Sigmoid colon (tissue), 7 donors: ENCODE measurements around the gene NPLOC4. TPM values are rescaled to one million over a fixed set of nuclear protein-coding genes. Genes with fewer than 3 reads are reported as not detected.

Source experiments
- DNase-seq: peaks from one replicate; pipeline ENCODE4 v3.0.0-alpha.2; 2019
- H3K27ac ChIP-seq, 4 donors: fragments of 200-600 bp; sonication (generic); one replicate each; pipeline ENCODE4 v1.5.1; 2016 to 2019; ENCODE audit warnings: mild to moderate bottlenecking in 1 of 4
- H3K27me3 ChIP-seq, 3 donors: fragments of 200-600 bp; sonication (generic); one replicate each; pipeline ENCODE4 v1.5.1; 2019; ENCODE audit warnings: mild to moderate bottlenecking in 1 of 3
- H3K36me3 ChIP-seq, 4 donors: fragments of 200-600 bp; sonication (generic); one replicate each; pipeline ENCODE4 v1.5.1; 2016 to 2019
- H3K4me1 ChIP-seq, 4 donors: fragments of 200-600 bp; sonication (generic); one replicate each; pipeline ENCODE4 v1.5.1; 2017 to 2019
- H3K4me3 ChIP-seq, 4 donors: fragments of 200-600 bp; sonication (generic); one replicate each; pipeline ENCODE4 v1.5.1; 2017 to 2019; ENCODE audit warnings: mild to moderate bottlenecking in 2 of 4, moderate library complexity in 1 of 4
- H3K9me3 ChIP-seq, 4 donors: fragments of 200-600 bp in 3 of 4; sonication (generic) in 3 of 4; one replicate each; pipeline versions ENCODE4 v1.5.1 to v1.6.1; 2013 to 2019
- EP300 ChIP-seq, 4 donors: sonication (generic); formaldehyde crosslinking; IDR thresholded peaks; one replicate each; pipeline ENCODE4 v1.6.1; 2017; ENCODE audit warnings: antibody characterized with exemption in 4 of 4
- POLR2A ChIP-seq, 2 donors: fragments of 450-650 bp; IDR thresholded peaks; one replicate each; pipeline ENCODE4 v1.6.1; 2016; ENCODE audit warnings: antibody characterized with exemption in 2 of 2, mild to moderate bottlenecking in 2 of 2, moderate library complexity in 2 of 2
- POLR2AphosphoS5 ChIP-seq, 4 donors: sonication (generic); formaldehyde crosslinking; IDR thresholded peaks; one replicate each; pipeline ENCODE4 v1.6.1; 2017; ENCODE audit warnings: antibody characterized with exemption in 4 of 4
- WGBS, 2 donors: extraction: QIAGEN DNeasy Blood & Tissue Kit; methylation state at CpG; one replicate each; pipeline ENCODE4 v1.1.7; 2013; 5-methylcytosine and 5-hydroxymethylcytosine counted together
- intact Hi-C: fragments of 100-400 bp; cut with DNase I; formaldehyde crosslinking; loops from one replicate; pipeline ENCODE4 v1.15.1; 2023
- polyA plus RNA-seq, 3 donors: library from polyadenylated mRNA; stranded (reverse); fragments of 200-250 nt; gene quantifications; one replicate each; pipeline ENCODE4 v1.2.3, GENCODE V29; 2013
- total RNA-seq, 4 donors: library from RNA; depleted of rRNA; stranded (reverse); fragments of >200 nt; gene quantifications; one replicate each; pipeline ENCODE4 v1.1.0, GENCODE V29; 2016
- TF ChIP-seq, protein P1 (sequence below), 4 experiments: fragments of 450-650 bp in 3 of 4; fragments of 200-600 bp in 1 of 4; IDR thresholded peaks; one replicate each; pipeline ENCODE4 v1.5.1; 2016 to 2019; ENCODE audit warnings: antibody characterized with exemption in 4 of 4, mild to moderate bottlenecking in 3 of 4, moderate library complexity in 2 of 4
- donor health status: healthy with polysubstance abuse.
- donor health status: Bipolar disorder and iron deficiency.
- donor health status: healthy.

Gene NPLOC4
- total and polyA plus RNA-seq, 7 donors = 19.8 to 59.7 (median 51.7) TPM

- Histone ChIP-seq H3K4me3 (no peak overlapping the region), H3K36me3 (peaks cover 24 to 45% (median 35%) of the 10 kb centered on the region in 4 donors), H3K27me3 (no peaks in the 10 kb centered on the region), H3K27ac (no peak overlapping the region), H3K4me1 (peaks cover 0 to 40% (median 32%) of the 10 kb centered on the region in 4 donors), H3K9me3 (no peaks in the 10 kb centered on the region)
- no peak for DNase-seq
- intact Hi-C loops = no loop called here
- TF ChIP-seq POLR2AphosphoS5 (IDR thresholded peaks at IDR 0.05) = no peak
- TF ChIP-seq POLR2A (IDR thresholded peaks at IDR 0.05) = no peak
- no peak for TF ChIP-seq EP300 (IDR thresholded peaks at IDR 0.05)
- TF ChIP-seq, protein P1, sequence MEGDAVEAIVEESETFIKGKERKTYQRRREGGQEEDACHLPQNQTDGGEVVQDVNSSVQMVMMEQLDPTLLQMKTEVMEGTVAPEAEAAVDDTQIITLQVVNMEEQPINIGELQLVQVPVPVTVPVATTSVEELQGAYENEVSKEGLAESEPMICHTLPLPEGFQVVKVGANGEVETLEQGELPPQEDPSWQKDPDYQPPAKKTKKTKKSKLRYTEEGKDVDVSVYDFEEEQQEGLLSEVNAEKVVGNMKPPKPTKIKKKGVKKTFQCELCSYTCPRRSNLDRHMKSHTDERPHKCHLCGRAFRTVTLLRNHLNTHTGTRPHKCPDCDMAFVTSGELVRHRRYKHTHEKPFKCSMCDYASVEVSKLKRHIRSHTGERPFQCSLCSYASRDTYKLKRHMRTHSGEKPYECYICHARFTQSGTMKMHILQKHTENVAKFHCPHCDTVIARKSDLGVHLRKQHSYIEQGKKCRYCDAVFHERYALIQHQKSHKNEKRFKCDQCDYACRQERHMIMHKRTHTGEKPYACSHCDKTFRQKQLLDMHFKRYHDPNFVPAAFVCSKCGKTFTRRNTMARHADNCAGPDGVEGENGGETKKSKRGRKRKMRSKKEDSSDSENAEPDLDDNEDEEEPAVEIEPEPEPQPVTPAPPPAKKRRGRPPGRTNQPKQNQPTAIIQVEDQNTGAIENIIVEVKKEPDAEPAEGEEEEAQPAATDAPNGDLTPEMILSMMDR (IDR thresholded peaks at IDR 0.05) = no peak
- 77 to 91% methylated on average over 11 of the region's 11 CpGs for WGBS, 2 donors
These were observed 65.9 kb downstream of the NPLOC4 start for GRCh38 chr17:81570964-81571363.

DNA sequence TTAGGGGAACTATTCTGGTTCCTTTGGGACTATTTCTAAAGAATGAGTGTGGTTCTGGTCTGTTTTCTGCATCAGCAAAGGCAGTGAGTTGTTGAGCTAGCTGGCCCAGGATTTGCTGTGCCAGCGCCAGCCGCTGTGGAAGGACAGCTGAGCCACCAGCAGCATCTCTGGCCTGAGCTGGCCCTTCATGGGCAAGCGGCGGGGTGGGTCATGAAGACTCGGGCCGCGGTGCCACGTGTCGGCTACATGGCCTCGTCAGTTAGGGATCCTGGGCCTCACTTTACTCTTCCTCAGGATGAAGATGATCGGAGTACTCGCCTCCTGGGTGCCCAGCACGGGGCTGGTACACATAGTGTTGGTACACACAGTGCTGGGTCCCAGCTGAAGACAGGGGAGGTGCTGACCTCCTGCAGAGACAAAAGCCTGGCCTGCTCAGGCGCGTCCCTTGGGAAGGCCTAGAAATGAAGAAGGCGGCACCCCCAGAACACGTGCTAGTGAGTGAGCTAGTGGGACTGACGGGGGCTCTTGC is 66.9 kb downstream of the NPLOC4 start:
- no peak for DNase-seq
- Histone ChIP-seq H3K36me3 (peaks cover 31 to 44% (median 40%) of the 10 kb centered on the region in 4 donors), H3K27ac (no peak overlapping the region)

DNA sequence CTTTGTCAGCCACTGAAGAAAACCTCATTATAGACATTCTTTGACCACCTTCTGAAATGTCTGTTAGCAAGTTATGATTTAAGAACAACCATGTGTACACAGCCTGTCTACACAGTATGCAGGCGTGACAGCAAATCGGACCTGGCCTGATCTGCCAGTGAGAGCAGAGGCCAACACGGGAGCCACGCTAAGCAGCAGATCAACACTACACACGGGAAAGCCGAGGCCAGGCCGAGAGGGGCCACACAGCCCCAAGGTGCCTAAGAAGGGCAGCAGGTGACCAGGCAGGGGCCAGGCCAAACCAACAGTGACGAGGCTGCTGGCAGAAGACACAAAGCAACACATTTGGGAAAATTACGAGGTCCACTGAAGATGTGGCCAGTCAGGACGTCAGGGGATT is 68.5 kb downstream of the NPLOC4 start:
- Histone ChIP-seq H3K9me3 (no peaks in the 10 kb centered on the region), H3K27ac (peak overlapping the region; percentile 76 to 86 (median 84)), H3K4me1 (peaks cover 0 to 50% (median 40%) of the 10 kb centered on the region in 4 donors), H3K36me3 (peaks cover 40 to 61% (median 45%) of the 10 kb centered on the region in 4 donors), H3K27me3 (no peaks in the 10 kb centered on the region), H3K4me3 (no peak overlapping the region)
- TF ChIP-seq POLR2A (IDR thresholded peaks at IDR 0.05) (no peak), EP300 (IDR thresholded peaks at IDR 0.05) (no peak), POLR2AphosphoS5 (IDR thresholded peaks at IDR 0.05) (no peak)
- TF ChIP-seq, protein P1 (IDR thresholded peaks at IDR 0.05) = no peak
- DNase-seq = no peak
- intact Hi-C loops = loop anchor here (5.0 kb wide), 1 partner anchor 34 kb away; no protein-coding TSS in a partner anchor
- WGBS, 2 donors = 91% methylated on average over 10 of the region's 10 CpGs

More for the DNA sequence above, 66.9 kb downstream of the NPLOC4 start:
- WGBS, 2 donors = 97% methylated on average over 18 of the region's 18 CpGs
- Histone ChIP-seq H3K27me3 (no peaks in the 10 kb centered on the region), H3K9me3 (no peaks in the 10 kb centered on the region), H3K4me1 (peaks cover 0 to 44% (median 38%) of the 10 kb centered on the region in 4 donors), H3K4me3 (no peak overlapping the region)
- TF ChIP-seq POLR2A (IDR thresholded peaks at IDR 0.05) (no peak), POLR2AphosphoS5 (IDR thresholded peaks at IDR 0.05) (no peak), EP300 (IDR thresholded peaks at IDR 0.05) (no peak)
- TF ChIP-seq, protein P1 (IDR thresholded peaks at IDR 0.05) = no peak
- intact Hi-C loops = loop anchor here (5.0 kb wide), 1 partner anchor 32 kb away; no protein-coding TSS in a partner anchor

GRCh38 chr17:81567191-81567590 is 69.7 kb downstream of the NPLOC4 start:
- WGBS, 2 donors = 49 to 53% methylated on average over 4 of the region's 4 CpGs

More at GRCh38 chr17:81567191-81567590, 69.7 kb downstream of the NPLOC4 start:
- H3K27me3 ChIP-seq = no peaks in the 10 kb centered on the region
- peaks cover 44 to 73% (median 54%) of the 10 kb centered on the region in 4 donors for H3K36me3 ChIP-seq
- intact Hi-C loops = loop anchor here (2.0 to 5.0 kb wide), 3 partner anchors 14 to 52 kb away; partner anchors contain the start of gene FAAP100
- H3K4me1 ChIP-seq = peaks cover 0 to 50% (median 40%) of the 10 kb centered on the region in 4 donors
- H3K4me3 ChIP-seq = peak overlapping the region in 2 of 4 donors; percentile 23 to 33
- peak overlapping the region; percentile 76 to 86 (median 84) for H3K27ac ChIP-seq
- H3K9me3 ChIP-seq = no peaks in the 10 kb centered on the region
- TF ChIP-seq EP300 (IDR thresholded peaks at IDR 0.05) (no peak), POLR2AphosphoS5 (IDR thresholded peaks at IDR 0.05) (no peak), POLR2A (IDR thresholded peaks at IDR 0.05) (no peak)
- TF ChIP-seq, protein P1 (IDR thresholded peaks at IDR 0.05) = no peak
- DNase-seq = no peak
